HG02588 (cell line): ENCODE results near the gene LRCH3.
A peak's percentile ranks its signal among the peaks of the same experiment; 100 is the strongest.

Experiments
- ATAC-seq: cut with Tn5 transposase; IDR thresholded peaks from one replicate; pipeline ENCODE4 v1.9.1; 2021; ENCODE audit warnings: mild to moderate bottlenecking, moderate library complexity; ENCODE audit not compliant: unreplicated experiment

The LRCH3 gene

DNA sequence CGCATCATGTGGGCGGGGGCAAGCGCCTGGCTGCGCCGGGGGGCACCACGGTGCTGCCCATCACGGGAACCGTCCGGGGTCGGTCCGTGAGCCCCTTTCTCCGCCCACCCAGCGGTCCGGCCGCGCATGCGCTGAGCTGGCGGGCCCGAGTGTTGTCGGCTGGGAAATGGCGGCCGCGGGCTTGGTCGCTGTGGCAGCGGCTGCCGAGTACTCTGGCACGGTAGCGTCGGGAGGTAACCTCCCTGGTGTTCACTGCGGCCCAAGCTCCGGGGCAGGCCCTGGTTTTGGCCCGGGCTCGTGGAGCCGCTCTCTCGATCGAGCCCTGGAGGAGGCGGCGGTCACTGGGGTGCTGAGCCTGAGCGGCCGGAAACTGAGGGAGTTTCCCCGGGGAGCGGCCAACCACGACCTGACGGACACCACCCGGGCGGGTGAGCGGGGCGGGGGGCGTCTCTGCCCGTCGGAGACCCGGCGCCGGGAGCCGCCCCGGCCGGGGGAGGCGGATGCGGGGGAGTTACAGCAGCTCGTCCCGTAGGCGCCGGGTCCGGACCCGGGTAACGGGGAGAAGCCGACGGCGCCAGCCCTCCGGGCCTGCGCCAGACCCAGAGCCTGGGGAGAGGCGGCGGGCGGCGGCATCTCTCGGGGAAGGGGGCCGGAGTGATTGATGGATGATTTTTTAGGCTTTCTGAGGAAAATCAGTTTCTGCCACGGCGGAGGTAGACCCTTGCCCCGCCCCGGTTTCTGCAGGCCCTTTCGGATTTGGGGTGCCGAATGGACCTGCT lies at the start of gene LRCH3:
LRCH3 (plus strand) TSS at position 142 of the 779 bp plus-strand sequence; CDS start at position 167, 25 bp downstream.
- peak; percentile 81 for ATAC-seq

- no peak for ATAC-seq
These were observed 48.3 kb upstream of the LRCH3 start for GRCh38 chr3:197742787-197743186.

DNA sequence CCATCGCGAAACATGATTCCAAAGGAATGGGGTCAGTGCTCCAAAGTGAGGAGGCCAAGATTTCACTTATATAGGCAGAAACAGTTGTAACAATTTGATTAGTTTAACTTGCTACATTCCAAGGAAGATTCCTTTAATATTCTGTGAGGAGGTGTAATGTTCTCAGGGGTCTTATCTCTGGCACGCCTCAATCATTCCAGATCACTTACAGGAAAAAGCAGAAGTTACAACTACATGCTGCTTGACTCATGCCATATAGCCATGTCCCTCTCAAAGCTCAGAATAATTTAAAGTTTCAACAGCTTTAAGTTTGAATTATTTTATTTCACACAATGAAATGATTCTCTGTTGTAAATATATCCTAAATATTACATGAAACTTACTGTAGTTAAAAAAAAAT lies 44.8 kb upstream of the LRCH3 start:
- no peak for ATAC-seq

- ATAC-seq, result no peak
These were observed 44.2 kb upstream of the LRCH3 start for GRCh38 chr3:197746801-197747237.

DNA sequence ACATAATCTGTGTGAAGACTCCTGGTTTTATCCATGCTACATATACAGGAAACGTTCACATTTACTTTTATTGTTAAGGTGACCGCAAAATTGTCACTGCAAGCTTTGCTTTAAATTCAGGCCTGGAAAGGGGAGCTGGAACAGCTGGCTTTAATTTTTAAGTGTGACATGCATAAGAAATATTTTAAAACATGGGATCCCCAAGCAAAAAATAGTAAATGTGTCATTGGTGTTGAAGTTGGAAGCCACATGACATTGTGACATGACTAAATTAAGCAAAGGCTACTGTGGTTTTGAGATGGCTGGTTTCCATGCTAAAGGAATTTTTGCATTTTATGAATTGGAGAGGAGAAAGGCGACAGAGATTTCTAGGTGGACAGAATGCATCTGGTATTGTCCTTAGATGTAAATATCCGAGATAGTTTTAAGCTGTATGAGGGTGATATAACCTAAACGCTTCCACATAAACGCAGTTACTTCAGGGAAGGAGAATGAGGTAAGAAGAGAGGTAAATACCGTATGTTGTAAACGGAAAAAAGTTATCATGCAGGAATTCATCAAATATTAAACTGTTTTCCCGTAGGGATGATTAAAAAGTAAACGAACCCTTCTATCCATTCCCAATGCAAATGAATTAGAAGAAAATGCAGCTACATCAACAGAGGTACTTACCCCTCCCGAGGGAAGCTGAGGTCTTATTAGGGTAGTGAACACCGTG lies 42.3 kb upstream of the LRCH3 start:
- peak; percentile 9 for ATAC-seq

DNA sequence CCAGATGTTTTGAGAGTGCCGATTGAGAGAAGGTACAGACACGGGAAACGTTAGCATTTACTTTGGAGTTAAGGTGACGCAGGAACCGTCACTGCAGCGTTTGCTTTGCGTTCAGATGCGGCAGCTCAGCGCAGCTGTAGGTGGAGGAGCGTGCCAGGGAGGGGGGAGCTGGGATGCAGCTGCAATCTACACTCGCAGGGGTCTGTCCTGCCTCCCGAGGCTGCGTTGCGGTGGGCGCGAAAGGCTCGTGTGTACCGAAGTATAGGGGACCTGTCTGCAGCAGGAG lies 41.8 kb upstream of the LRCH3 start:
- ATAC-seq, result peak; percentile 21

- peak; percentile 75 for ATAC-seq
These were observed 41.3 kb upstream of the LRCH3 start, which contains the start of gene FYTTD1 for GRCh38 chr3:197749601-197750395. TSS of gene FYTTD1 (plus strand) at chr3:197749883. CDS start at chr3:197749972, 89 bp downstream.

GRCh38 chr3:197750396-197750831 lies 40.6 kb upstream of the LRCH3 start:
- peak; percentile 36 for ATAC-seq

- ATAC-seq, result no peak
These were observed 40.0 kb upstream of the LRCH3 start for GRCh38 chr3:197750858-197751737.

DNA sequence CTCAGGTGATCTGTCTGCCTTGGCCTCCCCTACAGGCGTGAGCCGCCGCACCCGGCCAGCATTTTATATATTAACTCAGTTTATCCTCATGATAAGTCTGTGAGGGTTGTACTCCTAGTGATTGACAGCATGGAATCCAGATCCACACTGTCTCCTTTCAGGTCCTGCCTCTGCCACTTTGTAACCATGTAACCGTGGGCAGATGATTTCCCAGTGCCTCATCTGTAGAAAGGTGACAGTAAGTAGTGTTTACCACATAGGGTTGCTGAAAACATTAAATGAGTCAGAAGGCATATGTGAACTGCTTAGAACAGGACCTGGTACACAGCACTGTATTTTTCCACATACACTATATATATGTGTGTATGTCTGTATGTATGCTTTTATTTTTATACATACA lies 38.9 kb upstream of the LRCH3 start:
- ATAC-seq, result no peak

DNA sequence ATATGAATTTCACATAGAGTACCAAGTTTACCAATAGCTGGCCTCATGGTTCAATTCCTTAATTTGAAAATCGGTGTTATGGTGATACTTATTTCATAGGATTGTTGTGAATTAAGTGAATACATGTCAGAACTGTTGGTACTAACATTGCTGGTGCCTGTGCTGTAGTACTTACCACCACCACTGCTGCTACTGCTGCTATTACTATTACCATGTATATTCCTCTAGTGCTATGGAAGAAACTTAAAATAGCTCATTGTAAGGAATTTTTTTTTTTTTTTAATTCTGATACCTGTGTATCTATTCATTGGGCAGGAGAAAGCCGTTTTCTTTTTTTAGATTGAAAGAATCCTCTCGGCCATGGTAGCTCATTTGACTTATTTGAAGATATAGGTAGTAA lies 37.8 kb upstream of the LRCH3 start:
- ATAC-seq, result no peak

DNA sequence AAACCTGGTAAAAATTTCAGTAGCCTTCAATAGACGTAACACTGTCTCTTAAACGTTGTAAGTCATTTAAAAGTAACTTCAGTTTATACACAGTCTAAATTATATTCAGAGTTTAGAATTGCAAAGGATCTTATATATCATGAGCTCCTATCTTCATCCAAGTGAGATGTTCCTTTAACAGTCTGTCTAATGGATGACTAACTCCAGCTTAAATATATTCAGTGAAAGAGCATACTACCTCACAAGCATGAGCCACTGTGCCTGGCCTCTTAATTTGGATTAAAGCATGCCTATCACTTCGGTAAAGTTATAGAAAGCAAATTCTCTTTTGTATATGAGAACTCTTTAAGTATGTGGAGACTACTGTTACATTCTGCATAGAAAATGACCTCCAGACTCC lies 34.4 kb upstream of the LRCH3 start:
- ATAC-seq, result no peak

- no peak for ATAC-seq
These were observed 32.5 kb upstream of the LRCH3 start for GRCh38 chr3:197758512-197758911.

GRCh38 chr3:197761784-197762183 lies 29.3 kb upstream of the LRCH3 start:
- ATAC-seq, result no peak

GRCh38 chr3:197775317-197775716 lies 15.7 kb upstream of the LRCH3 start:
- no peak for ATAC-seq

- no peak for ATAC-seq
These were observed 8.8 kb upstream of the LRCH3 start for GRCh38 chr3:197782230-197782629.

DNA sequence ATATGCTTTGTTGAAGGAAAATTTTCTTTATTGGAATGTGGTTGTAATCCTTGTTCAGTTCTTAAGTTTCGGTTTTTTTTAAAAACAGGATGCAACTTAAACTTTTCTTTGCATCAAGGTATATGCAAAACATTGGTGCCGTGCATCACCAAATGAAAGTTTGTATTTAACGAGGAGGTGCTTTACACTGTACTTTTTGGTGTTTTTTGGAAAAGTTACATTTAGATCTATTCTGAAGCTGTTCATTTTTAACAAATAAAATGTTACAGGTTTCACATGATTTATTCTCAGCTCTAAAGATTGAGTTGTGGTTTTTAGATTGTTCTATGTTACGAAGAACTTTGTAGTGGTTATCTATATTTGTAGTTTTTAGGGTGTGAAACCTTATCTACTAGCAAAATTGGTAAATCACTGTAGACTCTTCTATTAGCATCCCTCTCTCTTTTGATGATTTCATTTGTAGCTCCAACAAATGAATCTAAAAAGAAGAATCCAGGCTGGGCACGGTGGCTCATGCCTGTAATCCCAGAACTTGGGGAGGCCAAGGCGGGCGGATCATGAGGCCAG lies 7.0 kb upstream of the LRCH3 start:
- no peak for ATAC-seq

DNA sequence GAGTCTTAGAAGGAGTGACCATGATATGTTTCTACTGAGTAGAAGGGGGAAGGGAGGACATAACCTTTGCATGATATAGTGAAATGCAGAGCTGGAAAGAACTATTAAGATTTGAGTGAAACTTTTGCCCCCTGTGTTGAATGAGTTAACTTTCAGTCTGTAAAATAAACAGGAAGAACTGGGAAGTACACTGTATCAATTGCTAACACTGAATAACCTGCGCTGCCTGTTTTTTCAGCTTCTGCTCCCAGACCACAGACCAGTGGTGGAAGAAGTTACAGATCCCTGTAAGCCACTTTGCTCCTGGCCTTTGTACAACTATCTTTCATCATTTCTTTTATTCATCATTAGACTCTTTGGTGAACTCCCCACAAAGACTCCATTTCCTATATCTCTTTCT lies 3.6 kb upstream of the LRCH3 start:
- no peak for ATAC-seq

GRCh38 chr3:197789309-197789708 lies 1.7 kb upstream of the LRCH3 start:
- ATAC-seq, result no peak

GRCh38 chr3:197790033-197790432 lies 1.0 kb upstream of the LRCH3 start:
- no peak for ATAC-seq
